Activated T-helper 1 cell treated with anti-CD3 and anti-CD28 coated beads, Interleukin-2, amount 50 U/mL, for 16 hours (primary cell): ENCODE measurements around the gene S100A7.
"Not testable (repeated sequence)": the region's sequence is repeated elsewhere in the genome, so short reads cannot be mapped to it uniquely, and the experiment has no call there.

ENCODE experiments used
- DNase-seq, 2 donors: peaks; one replicate each; pipeline ENCODE4 v3.0.0-alpha.2; 2020; ENCODE audit warnings: low read depth in 1 of 2, low spot score in 1 of 2

Gene S100A7

GRCh38 chr1:153476491-153477093 lies 16.1 kb upstream of the S100A7 start:
- no peak for DNase-seq

GRCh38 chr1:153475282-153475681 lies 14.8 kb upstream of the S100A7 start:
- DNase-seq: no peak

DNA sequence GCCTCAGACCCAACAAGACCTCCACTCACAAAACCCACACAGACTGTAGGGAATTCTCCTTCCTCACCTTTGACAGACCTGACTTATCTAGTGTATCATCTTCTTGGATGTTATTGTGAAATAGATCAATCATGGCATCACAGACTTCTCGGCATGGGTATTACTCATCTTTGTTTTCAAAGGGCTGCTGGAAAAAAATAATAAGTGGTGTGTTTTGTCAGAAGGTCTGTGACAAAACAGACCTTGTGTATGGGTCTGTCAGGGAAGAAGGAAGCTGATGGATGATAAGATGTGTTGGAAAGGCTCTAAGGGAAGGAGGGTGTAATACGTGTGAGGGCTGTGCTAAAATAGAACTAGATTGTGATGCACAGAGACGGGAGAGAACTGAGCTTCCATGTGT lies 13.9 kb upstream of the S100A7 start:
- DNase-seq: no peak

- no peak for DNase-seq
Measured at GRCh38 chr1:153470707-153471106, 10.3 kb upstream of the S100A7 start.

DNA sequence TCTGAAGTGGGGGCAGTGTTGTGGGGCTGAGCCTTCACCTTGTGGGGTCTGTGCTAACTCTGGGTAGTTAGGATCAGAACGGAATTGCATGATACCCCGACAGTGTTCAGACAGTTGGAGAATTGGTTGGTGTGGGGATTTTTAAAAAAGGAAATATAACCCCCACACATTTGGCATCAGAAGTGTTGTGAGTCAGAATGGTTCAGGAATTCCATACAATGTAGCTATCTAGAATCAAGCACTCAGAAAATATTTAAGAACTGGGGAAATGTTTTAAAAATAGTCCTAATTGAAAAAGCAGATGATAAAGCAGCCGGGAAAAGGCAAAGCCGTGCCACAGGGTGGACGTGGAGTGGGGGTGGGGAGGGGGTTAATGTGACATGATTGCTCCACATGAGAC lies 6.5 kb upstream of the S100A7 start:
- DNase-seq: no peak

GRCh38 chr1:153465811-153466636 lies 5.6 kb upstream of the S100A7 start:
- DNase-seq: peak; percentile 47 to 48

DNA sequence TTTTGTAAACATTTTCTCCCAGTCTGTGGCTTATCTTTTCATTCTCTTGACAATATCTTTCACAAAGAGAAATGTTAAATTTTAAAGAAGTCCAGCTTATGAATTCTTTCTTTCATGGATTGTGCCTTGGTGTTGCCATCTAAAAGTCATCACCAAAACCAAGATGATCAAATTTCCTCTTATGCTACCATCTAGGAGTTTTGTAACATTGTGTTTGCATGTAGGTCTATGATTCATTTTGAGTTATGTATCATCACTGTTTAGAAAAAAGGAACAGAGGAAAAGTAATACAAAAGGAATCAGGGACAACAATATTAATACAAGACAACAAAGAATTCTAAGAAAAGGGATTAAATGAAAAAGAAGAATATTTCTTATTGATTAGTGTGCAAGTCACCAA lies 2.3 kb upstream of the S100A7 start:
- not testable (repeated sequence) for DNase-seq

DNA sequence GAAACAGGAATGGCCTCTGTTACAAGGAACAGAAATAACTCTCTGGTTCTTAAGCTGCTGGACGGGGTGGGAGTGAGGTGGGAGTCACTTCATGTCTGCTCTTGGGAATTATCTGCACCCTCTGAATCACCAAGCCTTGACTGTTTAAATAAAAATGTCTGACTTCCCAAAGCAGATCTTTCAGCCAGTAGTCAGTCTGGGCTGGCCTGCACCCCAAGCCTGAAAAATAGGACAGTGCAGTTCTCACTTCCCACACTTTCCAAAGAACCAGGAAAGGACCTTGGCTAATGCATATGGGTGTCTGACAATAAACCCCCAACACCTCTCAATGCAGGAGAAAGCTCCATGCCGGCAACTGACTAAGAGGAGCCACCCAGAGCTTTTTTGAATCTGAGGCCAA lies 796 bp downstream of the S100A7 start:
- no peak for DNase-seq

DNA sequence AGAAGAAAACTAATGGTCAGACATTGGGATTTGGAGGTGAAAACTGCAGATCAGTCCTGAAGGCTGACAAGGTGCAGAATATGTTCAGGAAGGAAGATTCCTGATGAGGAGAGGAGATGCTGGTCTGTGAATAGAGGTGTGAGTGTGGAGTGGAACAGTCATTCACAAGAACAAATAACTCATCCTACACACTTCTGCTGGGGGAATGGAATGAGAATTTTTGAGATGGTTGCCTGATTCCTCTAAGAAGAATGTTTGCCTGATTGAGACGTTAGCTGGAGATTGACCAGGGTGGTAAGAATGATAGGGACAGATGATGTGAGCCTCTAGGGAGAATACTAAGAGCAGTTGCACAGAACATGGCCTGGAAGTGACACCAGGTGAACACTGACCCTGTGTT lies 4.1 kb downstream of the S100A7 start:
- no peak for DNase-seq

DNA sequence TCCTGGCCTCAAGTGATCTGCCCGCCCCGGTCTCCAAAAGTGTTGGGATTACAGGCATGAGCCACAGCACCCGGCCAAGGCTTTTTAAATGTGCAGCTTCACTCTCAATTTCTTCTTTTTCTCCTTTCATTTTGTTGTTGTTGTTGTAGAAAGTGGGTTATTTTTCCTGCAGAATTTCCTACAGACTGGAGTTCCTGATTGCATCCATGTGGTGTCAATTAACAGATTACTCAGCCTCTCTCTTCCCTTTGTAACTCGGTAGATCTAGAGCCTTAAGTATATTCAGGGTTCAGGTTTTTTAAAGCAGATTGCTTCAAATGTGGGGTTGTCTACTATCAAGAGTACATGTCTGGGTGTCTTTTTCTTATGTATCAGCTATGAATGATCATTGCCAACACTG lies 11.6 kb downstream of the S100A7 start:
- DNase-seq: not testable (repeated sequence)

- no peak for DNase-seq
Measured at GRCh38 chr1:153447498-153448170, 12.8 kb downstream of the S100A7 start.

- DNase-seq: no peak
Measured at GRCh38 chr1:153444078-153444477, 16.4 kb downstream of the S100A7 start.

DNA sequence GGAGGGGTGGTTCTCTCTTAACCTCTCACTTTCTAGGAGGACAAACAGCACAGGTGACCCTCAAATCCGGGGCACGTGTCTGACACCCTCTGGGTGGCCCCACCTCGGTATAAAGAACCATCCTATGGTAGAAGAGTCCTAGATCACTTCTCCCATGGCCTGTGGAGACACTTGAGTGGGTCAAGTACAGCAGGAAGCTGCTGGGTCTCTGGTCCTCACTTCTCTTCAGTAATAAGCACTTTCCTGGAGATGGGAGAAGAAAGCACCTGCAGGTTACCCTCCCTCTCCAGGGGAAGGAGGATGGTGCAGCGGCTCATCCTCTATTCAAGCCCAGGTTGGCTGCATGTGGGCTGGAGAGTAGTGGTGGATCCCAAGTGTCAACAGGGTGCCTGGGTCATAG lies 17.0 kb downstream of the S100A7 start:
- no peak for DNase-seq

GRCh38 chr1:153441238-153441755 lies 19.2 kb downstream of the S100A7 start:
- DNase-seq: no peak

DNA sequence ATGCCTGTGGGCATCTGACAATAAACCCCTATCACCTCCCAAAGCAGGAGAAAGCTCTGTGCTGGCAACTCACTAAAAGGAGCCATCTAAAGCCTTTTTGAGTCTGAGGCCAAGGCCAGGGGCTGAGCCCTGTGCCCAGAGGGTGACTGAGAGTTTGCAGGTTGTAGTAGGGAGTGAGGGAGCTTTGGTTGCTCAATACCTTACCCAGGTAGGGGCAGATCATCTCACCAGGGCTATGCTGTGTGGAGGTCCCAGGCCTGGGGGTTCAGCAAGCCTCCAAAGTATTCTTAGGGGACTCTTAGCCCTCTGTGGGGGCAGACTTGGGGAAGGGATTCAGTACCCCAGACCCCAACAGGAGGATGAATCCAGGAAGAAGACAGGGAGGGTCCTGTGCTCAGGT lies 21.2 kb downstream of the S100A7 start:
- no peak for DNase-seq

GRCh38 chr1:153438599-153438998 lies 21.9 kb downstream of the S100A7 start:
- no peak for DNase-seq

- no peak for DNase-seq
Measured at GRCh38 chr1:153437236-153437635, 23.2 kb downstream of the S100A7 start.

DNA sequence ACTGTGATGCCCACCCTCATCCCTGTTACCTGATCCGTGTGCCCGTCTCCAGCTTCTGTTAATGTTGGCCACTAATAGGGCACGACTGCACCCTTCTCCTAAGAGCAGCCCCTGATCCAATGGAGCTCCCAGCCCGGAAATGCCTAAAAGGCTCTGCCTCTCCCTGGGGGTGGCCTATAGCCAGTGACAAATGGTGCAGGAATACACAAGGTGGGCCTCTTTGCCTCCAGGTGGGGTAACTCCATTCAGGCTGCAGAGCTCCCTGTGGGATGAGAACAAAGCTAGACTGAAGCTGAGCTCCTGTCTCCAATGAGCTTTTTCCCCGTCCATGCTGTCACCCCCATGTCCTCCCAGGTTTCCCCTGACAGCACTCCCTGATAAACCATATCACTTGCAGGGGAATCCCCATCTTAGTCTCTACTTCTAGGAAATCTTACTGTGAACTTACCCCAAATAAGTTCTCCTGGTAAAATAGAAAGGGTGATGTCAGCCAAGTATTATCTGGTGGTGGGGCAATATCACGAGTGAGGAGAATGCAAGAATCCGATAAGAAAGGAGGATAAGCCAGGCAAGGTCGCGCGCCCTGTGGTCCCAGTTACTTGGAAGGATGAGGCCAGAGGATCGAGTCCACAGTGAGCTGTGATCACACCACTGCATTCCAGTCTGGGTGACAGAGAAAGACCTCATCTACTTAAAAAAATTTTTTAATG lies 25.6 kb downstream of the S100A7 start:
- no peak for DNase-seq

DNA sequence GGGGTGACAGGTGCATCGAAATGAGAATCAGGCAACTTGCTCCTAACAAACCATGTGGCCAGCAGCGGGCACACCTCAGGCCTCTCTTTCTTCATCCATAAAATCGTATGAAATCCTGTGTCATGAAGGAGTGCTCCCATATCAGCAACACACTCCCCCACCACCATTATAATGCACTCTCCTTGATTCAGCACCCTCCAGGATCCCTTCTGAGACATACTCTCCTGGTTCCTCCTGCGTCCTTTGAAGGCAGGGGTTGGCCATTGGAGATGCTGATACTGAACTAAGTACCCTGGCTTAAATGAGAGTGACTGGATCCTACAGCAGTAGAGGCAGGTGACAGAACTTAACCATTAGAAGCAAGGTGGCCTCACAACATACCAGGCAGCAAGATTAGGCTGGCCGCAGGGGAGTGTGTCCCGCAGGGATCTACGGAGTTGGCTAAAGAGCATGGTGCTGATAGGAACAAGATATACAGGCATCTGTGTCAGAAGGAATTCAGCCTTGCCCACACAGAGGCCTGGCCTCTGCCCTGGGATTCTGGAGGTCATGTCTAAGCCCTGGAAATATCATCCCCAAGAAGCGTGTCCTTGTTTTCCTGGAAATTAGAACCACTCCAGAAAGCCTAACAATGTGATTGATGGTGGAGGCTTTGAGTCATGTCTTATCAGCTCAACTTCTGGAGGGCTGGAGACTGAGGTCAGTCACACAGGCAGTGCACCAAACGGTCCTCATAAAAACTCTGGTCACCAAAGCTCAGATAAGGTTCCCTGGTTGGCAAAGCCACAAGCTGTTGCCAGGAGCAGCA lies 27.4 kb downstream of the S100A7 start:
- no peak for DNase-seq

DNA sequence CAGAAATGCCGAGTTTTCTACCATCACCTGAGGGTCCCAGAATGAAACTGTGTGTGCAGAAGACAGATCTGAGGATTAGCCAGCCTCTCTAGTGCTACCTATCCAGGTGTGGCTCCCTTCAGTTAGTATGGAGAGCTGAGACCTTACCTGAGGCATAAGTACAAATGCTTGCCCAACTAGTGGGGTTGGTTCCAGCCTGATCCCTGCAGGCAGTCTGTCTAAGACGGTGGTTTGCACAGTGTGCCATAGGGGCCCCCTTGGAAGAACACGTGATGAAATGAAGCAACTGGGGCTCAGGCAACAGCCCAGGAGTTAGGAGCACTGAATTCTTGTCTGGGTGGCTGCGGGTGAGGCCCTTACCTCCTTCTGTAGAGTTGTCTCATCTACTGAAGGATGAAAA lies 28.5 kb downstream of the S100A7 start:
- DNase-seq: no peak

GRCh38 chr1:153431427-153431826 lies 29.0 kb downstream of the S100A7 start:
- DNase-seq: no peak
